ENCODE measurements around the gene GMDS.
A peak's percentile ranks its signal among the peaks of the same experiment; 100 is the strongest.
"Not testable (repeated sequence)": the region's sequence is repeated elsewhere in the genome, so short reads cannot be mapped to it uniquely, and the experiment has no call there.

The GMDS gene

GRCh38 chr6:1760876-1761275, 484.5 kb downstream of the GMDS start:
- no peak for DNase-seq

GRCh38 chr6:1759870-1760269, 485.5 kb downstream of the GMDS start:
- DNase-seq, result no peak

GRCh38 chr6:1758076-1758679, 487.2 kb downstream of the GMDS start:
- no peak for DNase-seq

GRCh38 chr6:1757131-1757530, 488.3 kb downstream of the GMDS start:
- no peak for DNase-seq

GRCh38 chr6:1756472-1757129, 488.8 kb downstream of the GMDS start:
- no peak for DNase-seq

GRCh38 chr6:1751063-1751462, 494.3 kb downstream of the GMDS start:
- DNase-seq, result not testable (repeated sequence)

- DNase-seq, result no peak
Measured at GRCh38 chr6:1749041-1749440, 496.4 kb downstream of the GMDS start.

- no peak for DNase-seq
Measured at GRCh38 chr6:1747531-1747930, 497.9 kb downstream of the GMDS start.

GRCh38 chr6:1747003-1747402, 498.4 kb downstream of the GMDS start:
- DNase-seq, result no peak

GRCh38 chr6:1745814-1746213, 499.6 kb downstream of the GMDS start:
- no peak for DNase-seq

- no peak for DNase-seq
Measured at GRCh38 chr6:1744543-1744942, 500.9 kb downstream of the GMDS start.

- peak; percentile 60 for DNase-seq
Measured at GRCh38 chr6:1739680-1740079, 505.7 kb downstream of the GMDS start.

GRCh38 chr6:1739220-1739619, 506.2 kb downstream of the GMDS start:
- DNase-seq, result no peak

- DNase-seq, result no peak
Measured at GRCh38 chr6:1738558-1739081, 506.8 kb downstream of the GMDS start.

- DNase-seq, result no peak
Measured at GRCh38 chr6:1737463-1738311, 507.7 kb downstream of the GMDS start.

- no peak for DNase-seq
Measured at GRCh38 chr6:1736346-1737105, 508.9 kb downstream of the GMDS start.

GRCh38 chr6:1735239-1735803, 510.1 kb downstream of the GMDS start:
- no peak for DNase-seq

GRCh38 chr6:1730882-1731281, 514.5 kb downstream of the GMDS start:
- no peak for DNase-seq

GRCh38 chr6:1729750-1730140, 515.7 kb downstream of the GMDS start:
- no peak for DNase-seq

- no peak for DNase-seq
Measured at GRCh38 chr6:1729133-1729749, 516.2 kb downstream of the GMDS start.

- DNase-seq, result no peak
Measured at GRCh38 chr6:1726341-1726768, 519.0 kb downstream of the GMDS start.

GRCh38 chr6:1724616-1725015, 520.8 kb downstream of the GMDS start:
- DNase-seq, result no peak
